ENCODE data around the gene PLAAT5.

The PLAAT5 gene

GRCh38 chr11:63493127-63493526 is 2.2 kb upstream of the PLAAT5 start:
- Histone ChIP-seq H3K36me3 (ENCODE audit: control insufficient read depth, insufficient read depth, low read length) (no peaks in the 10 kb centered on the region), H3K9me3 (ENCODE audit: control insufficient read depth, low read length) (no peaks in the 10 kb centered on the region), H3K9ac (ENCODE audit: low read length) (no peak overlapping the region), H3K4me3 (ENCODE audit: low read length) (no peak overlapping the region), H3K4me1 (ENCODE audit: control insufficient read depth, insufficient read depth, low read length) (peaks cover 12% of the 10 kb centered on the region), H3K27me3 (ENCODE audit: control insufficient read depth, insufficient read depth, low read length) (peaks cover 12% of the 10 kb centered on the region)

GRCh38 chr11:63492441-63492840 is 1.5 kb upstream of the PLAAT5 start:
- H3K4me3 ChIP-seq (ENCODE audit: low read length), result no peak overlapping the region
- peaks cover 12% of the 10 kb centered on the region for H3K4me1 ChIP-seq (ENCODE audit: control insufficient read depth, insufficient read depth, low read length)
- H3K9me3 ChIP-seq (ENCODE audit: control insufficient read depth, low read length), result no peaks in the 10 kb centered on the region
- H3K36me3 ChIP-seq (ENCODE audit: control insufficient read depth, insufficient read depth, low read length), result no peaks in the 10 kb centered on the region
- H3K27me3 ChIP-seq (ENCODE audit: control insufficient read depth, insufficient read depth, low read length), result peaks cover 12% of the 10 kb centered on the region
- no peak overlapping the region for H3K9ac ChIP-seq (ENCODE audit: low read length)

- no peaks in the 10 kb centered on the region for H3K9me3 ChIP-seq (ENCODE audit: control insufficient read depth, low read length)
- H3K36me3 ChIP-seq (ENCODE audit: control insufficient read depth, insufficient read depth, low read length), result no peaks in the 10 kb centered on the region
- peaks cover 12% of the 10 kb centered on the region for H3K4me1 ChIP-seq (ENCODE audit: control insufficient read depth, insufficient read depth, low read length)
- peaks cover 12% of the 10 kb centered on the region for H3K27me3 ChIP-seq (ENCODE audit: control insufficient read depth, insufficient read depth, low read length)
- no peak overlapping the region for H3K4me3 ChIP-seq (ENCODE audit: low read length)
- H3K9ac ChIP-seq (ENCODE audit: low read length), result no peak overlapping the region
Observed at GRCh38 chr11:63491636-63492372, 837 bp upstream of the PLAAT5 start.

- peak overlapping the region; percentile 47 for H3K9ac ChIP-seq (ENCODE audit: low read length)
- H3K36me3 ChIP-seq (ENCODE audit: control insufficient read depth, insufficient read depth, low read length), result no peaks in the 10 kb centered on the region
- no peaks in the 10 kb centered on the region for H3K9me3 ChIP-seq (ENCODE audit: control insufficient read depth, low read length)
Observed at GRCh38 chr11:63491240-63491587, 247 bp upstream of the PLAAT5 start.

GRCh38 chr11:63489879-63490278 is 1.1 kb downstream of the PLAAT5 start:
- no peaks in the 10 kb centered on the region for H3K36me3 ChIP-seq (ENCODE audit: control insufficient read depth, insufficient read depth, low read length)
- H3K27me3 ChIP-seq (ENCODE audit: control insufficient read depth, insufficient read depth, low read length), result peaks cover 12% of the 10 kb centered on the region
- H3K9ac ChIP-seq (ENCODE audit: low read length), result no peak overlapping the region
- H3K4me1 ChIP-seq (ENCODE audit: control insufficient read depth, insufficient read depth, low read length), result peaks cover 12% of the 10 kb centered on the region
- H3K4me3 ChIP-seq (ENCODE audit: low read length), result no peak overlapping the region
- H3K9me3 ChIP-seq (ENCODE audit: control insufficient read depth, low read length), result no peaks in the 10 kb centered on the region

More at GRCh38 chr11:63491240-63491587, 247 bp upstream of the PLAAT5 start:
- Histone ChIP-seq H3K4me3 (ENCODE audit: low read length) (no peak overlapping the region), H3K4me1 (ENCODE audit: control insufficient read depth, insufficient read depth, low read length) (peaks cover 12% of the 10 kb centered on the region), H3K27me3 (ENCODE audit: control insufficient read depth, insufficient read depth, low read length) (peaks cover 12% of the 10 kb centered on the region)

- H3K4me1 ChIP-seq (ENCODE audit: control insufficient read depth, insufficient read depth, low read length), result peaks cover 12% of the 10 kb centered on the region
- no peaks in the 10 kb centered on the region for H3K36me3 ChIP-seq (ENCODE audit: control insufficient read depth, insufficient read depth, low read length)
- no peak overlapping the region for H3K9ac ChIP-seq (ENCODE audit: low read length)
- H3K4me3 ChIP-seq (ENCODE audit: low read length), result no peak overlapping the region
- no peaks in the 10 kb centered on the region for H3K9me3 ChIP-seq (ENCODE audit: control insufficient read depth, low read length)
- H3K27me3 ChIP-seq (ENCODE audit: control insufficient read depth, insufficient read depth, low read length), result peaks cover 12% of the 10 kb centered on the region
Observed at GRCh38 chr11:63488789-63489188, 2.2 kb downstream of the PLAAT5 start.

- H3K4me1 ChIP-seq (ENCODE audit: control insufficient read depth, insufficient read depth, low read length), result peaks cover 4% of the 10 kb centered on the region
- no peaks in the 10 kb centered on the region for H3K9me3 ChIP-seq (ENCODE audit: control insufficient read depth, low read length)
- H3K4me3 ChIP-seq (ENCODE audit: low read length), result no peak overlapping the region
- H3K9ac ChIP-seq (ENCODE audit: low read length), result no peak overlapping the region
- no peaks in the 10 kb centered on the region for H3K36me3 ChIP-seq (ENCODE audit: control insufficient read depth, insufficient read depth, low read length)
- peaks cover 7% of the 10 kb centered on the region for H3K27me3 ChIP-seq (ENCODE audit: control insufficient read depth, insufficient read depth, low read length)
Observed at GRCh38 chr11:63485777-63486176, 5.2 kb downstream of the PLAAT5 start.

GRCh38 chr11:63480039-63480438 is 10.9 kb downstream of the PLAAT5 start:
- H3K9ac ChIP-seq (ENCODE audit: low read length), result no peak overlapping the region
- no peaks in the 10 kb centered on the region for H3K9me3 ChIP-seq (ENCODE audit: control insufficient read depth, low read length)
- H3K36me3 ChIP-seq (ENCODE audit: control insufficient read depth, insufficient read depth, low read length), result no peaks in the 10 kb centered on the region
- no peak overlapping the region for H3K4me3 ChIP-seq (ENCODE audit: low read length)
- no peaks in the 10 kb centered on the region for H3K27me3 ChIP-seq (ENCODE audit: control insufficient read depth, insufficient read depth, low read length)
- peaks cover 7% of the 10 kb centered on the region for H3K4me1 ChIP-seq (ENCODE audit: control insufficient read depth, insufficient read depth, low read length)

GRCh38 chr11:63478896-63479295 is 12.1 kb downstream of the PLAAT5 start:
- Histone ChIP-seq H3K36me3 (ENCODE audit: control insufficient read depth, insufficient read depth, low read length) (no peaks in the 10 kb centered on the region), H3K4me1 (ENCODE audit: control insufficient read depth, insufficient read depth, low read length) (peaks cover 7% of the 10 kb centered on the region), H3K27me3 (ENCODE audit: control insufficient read depth, insufficient read depth, low read length) (no peaks in the 10 kb centered on the region), H3K9me3 (ENCODE audit: control insufficient read depth, low read length) (no peaks in the 10 kb centered on the region), H3K4me3 (ENCODE audit: low read length) (no peak overlapping the region), H3K9ac (ENCODE audit: low read length) (no peak overlapping the region)

- Histone ChIP-seq H3K4me3 (ENCODE audit: low read length) (no peak overlapping the region), H3K36me3 (ENCODE audit: control insufficient read depth, insufficient read depth, low read length) (no peaks in the 10 kb centered on the region), H3K9me3 (ENCODE audit: control insufficient read depth, low read length) (no peaks in the 10 kb centered on the region), H3K4me1 (ENCODE audit: control insufficient read depth, insufficient read depth, low read length) (peaks cover 7% of the 10 kb centered on the region), H3K27me3 (ENCODE audit: control insufficient read depth, insufficient read depth, low read length) (no peaks in the 10 kb centered on the region), H3K9ac (ENCODE audit: low read length) (no peak overlapping the region)
Observed at GRCh38 chr11:63476618-63477017, 14.3 kb downstream of the PLAAT5 start.

GRCh38 chr11:63472372-63472771 is 18.6 kb downstream of the PLAAT5 start:
- H3K4me3 ChIP-seq (ENCODE audit: low read length), result no peak overlapping the region

GRCh38 chr11:63470311-63470710 is 20.7 kb downstream of the PLAAT5 start:
- H3K9me3 ChIP-seq (ENCODE audit: control insufficient read depth, low read length), result no peaks in the 10 kb centered on the region
- H3K4me3 ChIP-seq (ENCODE audit: low read length), result no peak overlapping the region
- H3K36me3 ChIP-seq (ENCODE audit: control insufficient read depth, insufficient read depth, low read length), result no peaks in the 10 kb centered on the region
- no peaks in the 10 kb centered on the region for H3K4me1 ChIP-seq (ENCODE audit: control insufficient read depth, insufficient read depth, low read length)
- H3K9ac ChIP-seq (ENCODE audit: low read length), result no peak overlapping the region
- H3K27me3 ChIP-seq (ENCODE audit: control insufficient read depth, insufficient read depth, low read length), result no peaks in the 10 kb centered on the region

More at GRCh38 chr11:63472372-63472771, 18.6 kb downstream of the PLAAT5 start:
- no peak overlapping the region for H3K9ac ChIP-seq (ENCODE audit: low read length)
- H3K9me3 ChIP-seq (ENCODE audit: control insufficient read depth, low read length), result no peaks in the 10 kb centered on the region
- H3K27me3 ChIP-seq (ENCODE audit: control insufficient read depth, insufficient read depth, low read length), result no peaks in the 10 kb centered on the region
- H3K4me1 ChIP-seq (ENCODE audit: control insufficient read depth, insufficient read depth, low read length), result no peaks in the 10 kb centered on the region
- no peaks in the 10 kb centered on the region for H3K36me3 ChIP-seq (ENCODE audit: control insufficient read depth, insufficient read depth, low read length)

- Histone ChIP-seq H3K4me3 (ENCODE audit: low read length) (no peak overlapping the region), H3K4me1 (ENCODE audit: control insufficient read depth, insufficient read depth, low read length) (no peaks in the 10 kb centered on the region), H3K9ac (ENCODE audit: low read length) (no peak overlapping the region), H3K27me3 (ENCODE audit: control insufficient read depth, insufficient read depth, low read length) (peaks cover 3% of the 10 kb centered on the region), H3K9me3 (ENCODE audit: control insufficient read depth, low read length) (no peaks in the 10 kb centered on the region), H3K36me3 (ENCODE audit: control insufficient read depth, insufficient read depth, low read length) (no peaks in the 10 kb centered on the region)
Observed at GRCh38 chr11:63462137-63462536, 28.8 kb downstream of the PLAAT5 start.

Measured in mucosa of stomach (tissue), 1 donor.